Neural crest cell (in vitro differentiated cells): ENCODE measurements around the gene SLC9B1. TPM values are rescaled to one million over a fixed set of nuclear protein-coding genes. Genes with fewer than 3 reads are reported as not detected.
"Not testable (repeated sequence)": the region's sequence is repeated elsewhere in the genome, so short reads cannot be mapped to it uniquely, and the experiment has no call there.

Experiments used
- DNase-seq: peaks from one replicate; pipeline ENCODE4 v3.0.0; 2021; ENCODE audit warnings: low read depth, mixed read lengths, low spot score
- H3K27ac Mint-ChIP-seq: one replicate; pipeline ENCODE4 v1.8.0; 2021; ENCODE audit warnings: mild to moderate bottlenecking, mixed read lengths; ENCODE audit not compliant: unreplicated experiment
- H3K27me3 Mint-ChIP-seq: 2 replicates; pipeline ENCODE4 v1.8.0; 2021; ENCODE audit warnings: low read depth, mild to moderate bottlenecking, mixed read lengths
- H3K36me3 Mint-ChIP-seq: 2 replicates; pipeline ENCODE4 v1.8.0; 2021; ENCODE audit warnings: low read depth, mild to moderate bottlenecking, mixed read lengths
- H3K4me1 Mint-ChIP-seq: 2 replicates; pipeline ENCODE4 v1.8.0; 2021; ENCODE audit warnings: mixed read lengths
- H3K4me3 Mint-ChIP-seq: one replicate; pipeline ENCODE4 v1.8.0; 2021; ENCODE audit warnings: mild to moderate bottlenecking, mixed read lengths
- H3K9me3 Mint-ChIP-seq: 2 replicates; pipeline ENCODE4 v1.8.0; 2021; ENCODE audit warnings: mixed read lengths
- total RNA-seq: library from RNA; stranded (reverse); gene quantifications from 2 replicates; pipeline ENCODE4 v1.2.1, GENCODE V29; 2021
- TF ChIP-seq, protein P1 (sequence below): fragments of 200-600 bp; sonication (generic); conservative IDR thresholded peaks from 2 replicates; pipeline ENCODE4 v1.5.0; 2021; ENCODE audit warnings: antibody characterized with exemption, mild to moderate bottlenecking

SLC9B1 gene
- total RNA-seq, 1 donor from 2014 or later = 1.7 TPM

DNA sequence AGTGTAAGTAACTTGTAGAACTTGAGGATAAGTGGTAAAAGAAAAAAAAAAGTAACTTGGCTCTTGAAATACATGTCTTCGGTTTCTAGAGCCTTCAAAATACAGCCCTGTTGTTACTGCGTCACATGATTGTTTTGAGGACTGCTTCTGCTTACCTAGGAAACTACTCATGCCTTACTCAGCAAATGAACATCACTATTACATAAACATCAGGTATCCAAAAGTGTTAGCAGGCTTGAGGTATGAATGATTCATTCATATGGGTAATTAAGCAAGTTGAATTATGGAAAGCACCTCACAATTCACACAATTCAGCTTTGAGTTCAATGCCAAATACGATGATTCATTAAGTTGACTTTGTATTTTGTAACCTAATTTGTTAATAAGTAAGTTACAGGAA, 129.6 kb downstream of the SLC9B1 start:
- not testable (repeated sequence) for H3K9me3 Mint-ChIP-seq, H3K4me1 Mint-ChIP-seq, H3K27me3 Mint-ChIP-seq, DNase-seq, H3K36me3 Mint-ChIP-seq, H3K27ac Mint-ChIP-seq, H3K4me3 Mint-ChIP-seq

- not testable (repeated sequence) for H3K9me3 Mint-ChIP-seq, H3K36me3 Mint-ChIP-seq, H3K4me1 Mint-ChIP-seq, H3K27me3 Mint-ChIP-seq, H3K27ac Mint-ChIP-seq, DNase-seq, H3K4me3 Mint-ChIP-seq
These were observed 130.9 kb downstream of the SLC9B1 start for GRCh38 chr4:102888570-102888969.

GRCh38 chr4:102883278-102883677, 136.2 kb downstream of the SLC9B1 start:
- TF ChIP-seq, protein P1, sequence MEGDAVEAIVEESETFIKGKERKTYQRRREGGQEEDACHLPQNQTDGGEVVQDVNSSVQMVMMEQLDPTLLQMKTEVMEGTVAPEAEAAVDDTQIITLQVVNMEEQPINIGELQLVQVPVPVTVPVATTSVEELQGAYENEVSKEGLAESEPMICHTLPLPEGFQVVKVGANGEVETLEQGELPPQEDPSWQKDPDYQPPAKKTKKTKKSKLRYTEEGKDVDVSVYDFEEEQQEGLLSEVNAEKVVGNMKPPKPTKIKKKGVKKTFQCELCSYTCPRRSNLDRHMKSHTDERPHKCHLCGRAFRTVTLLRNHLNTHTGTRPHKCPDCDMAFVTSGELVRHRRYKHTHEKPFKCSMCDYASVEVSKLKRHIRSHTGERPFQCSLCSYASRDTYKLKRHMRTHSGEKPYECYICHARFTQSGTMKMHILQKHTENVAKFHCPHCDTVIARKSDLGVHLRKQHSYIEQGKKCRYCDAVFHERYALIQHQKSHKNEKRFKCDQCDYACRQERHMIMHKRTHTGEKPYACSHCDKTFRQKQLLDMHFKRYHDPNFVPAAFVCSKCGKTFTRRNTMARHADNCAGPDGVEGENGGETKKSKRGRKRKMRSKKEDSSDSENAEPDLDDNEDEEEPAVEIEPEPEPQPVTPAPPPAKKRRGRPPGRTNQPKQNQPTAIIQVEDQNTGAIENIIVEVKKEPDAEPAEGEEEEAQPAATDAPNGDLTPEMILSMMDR = no peak
- no peak for DNase-seq
- H3K4me1 Mint-ChIP-seq = peaks cover 3% of the 10 kb centered on the region
- peaks cover 3% of the 10 kb centered on the region for H3K9me3 Mint-ChIP-seq
- H3K4me3 Mint-ChIP-seq = no peak overlapping the region
- H3K27me3 Mint-ChIP-seq = no peaks in the 10 kb centered on the region
- H3K36me3 Mint-ChIP-seq = peaks cover 14% of the 10 kb centered on the region
- no peak overlapping the region for H3K27ac Mint-ChIP-seq

- Mint-ChIP-seq H3K36me3 (peaks cover 25% of the 10 kb centered on the region), H3K4me1 (peaks cover 3% of the 10 kb centered on the region), H3K9me3 (peaks cover 6% of the 10 kb centered on the region), H3K4me3 (no peak overlapping the region), H3K27ac (no peak overlapping the region), H3K27me3 (no peaks in the 10 kb centered on the region)
- TF ChIP-seq, protein P1 = no peak
- no peak for DNase-seq
These were observed 138.2 kb downstream of the SLC9B1 start for GRCh38 chr4:102881343-102881742.

- no peaks in the 10 kb centered on the region for H3K27me3 Mint-ChIP-seq
- peaks cover 46% of the 10 kb centered on the region for H3K36me3 Mint-ChIP-seq
- TF ChIP-seq, protein P1 = no peak
- H3K4me1 Mint-ChIP-seq = peaks cover 3% of the 10 kb centered on the region
- no peak overlapping the region for H3K4me3 Mint-ChIP-seq
- no peak overlapping the region for H3K27ac Mint-ChIP-seq
- DNase-seq = no peak
- peaks cover 11% of the 10 kb centered on the region for H3K9me3 Mint-ChIP-seq
These were observed 140.6 kb downstream of the SLC9B1 start for GRCh38 chr4:102878901-102879300.

GRCh38 chr4:102878349-102878748, 141.2 kb downstream of the SLC9B1 start:
- not testable (repeated sequence) for DNase-seq, H3K27me3 Mint-ChIP-seq, H3K4me1 Mint-ChIP-seq, H3K27ac Mint-ChIP-seq
- peak overlapping the region; percentile 21 for H3K4me3 Mint-ChIP-seq
- H3K36me3 Mint-ChIP-seq = peaks cover 52% of the 10 kb centered on the region
- H3K9me3 Mint-ChIP-seq = peaks cover 11% of the 10 kb centered on the region

GRCh38 chr4:102877477-102878106, 141.9 kb downstream of the SLC9B1 start:
- not testable (repeated sequence) for H3K27me3 Mint-ChIP-seq, H3K4me1 Mint-ChIP-seq, H3K27ac Mint-ChIP-seq, H3K4me3 Mint-ChIP-seq, DNase-seq
- H3K9me3 Mint-ChIP-seq = peaks cover 15% of the 10 kb centered on the region
- H3K36me3 Mint-ChIP-seq = peaks cover 57% of the 10 kb centered on the region
